Liver (tissue), 9 donors: ENCODE measurements around the gene SPPL2C. TPM values are rescaled to one million over a fixed set of nuclear protein-coding genes. Genes with fewer than 3 reads are reported as not detected.

Experiments
- DNase-seq: peaks from one replicate; pipeline ENCODE4 v3.0.0-alpha.2; 2017; ENCODE audit warnings: low spot score
- H3K27ac ChIP-seq, 2 donors: one replicate each; pipeline ENCODE4 v1.7.0; 2013; ENCODE audit warnings: inconsistent platforms in 2 of 2, low read length in 2 of 2, control low read depth in 1 of 2, low read depth in 1 of 2, mild to moderate bottlenecking in 1 of 2
- H3K27me3 ChIP-seq, 4 donors: one replicate each; pipeline versions ENCODE4 v1.6.1 to v1.7.0; 2013; ENCODE audit warnings: low read length in 3 of 4, inconsistent platforms in 1 of 4, mild to moderate bottlenecking in 1 of 4, moderate library complexity in 1 of 4; ENCODE audit not compliant: control insufficient read depth in 4 of 4, insufficient read depth in 4 of 4
- H3K36me3 ChIP-seq, 4 donors: one replicate each; pipeline versions ENCODE4 v1.6.1 to v1.7.0; 2013; ENCODE audit warnings: low read length in 3 of 4, mild to moderate bottlenecking in 3 of 4, low read depth in 1 of 4, moderate library complexity in 1 of 4; ENCODE audit not compliant: control insufficient read depth in 4 of 4, insufficient read depth in 3 of 4
- H3K4me1 ChIP-seq, 4 donors: one replicate each; pipeline versions ENCODE4 v1.6.1 to v1.7.0; 2013; ENCODE audit warnings: low read length in 3 of 4, mild to moderate bottlenecking in 3 of 4, moderate library complexity in 1 of 4; ENCODE audit not compliant: control insufficient read depth in 4 of 4, insufficient read depth in 4 of 4
- H3K4me3 ChIP-seq, 3 donors: one replicate each; pipeline versions ENCODE4 v1.6.1 to v1.7.0; 2013; ENCODE audit warnings: low read length in 3 of 3, control low read depth in 1 of 3, low read depth in 1 of 3, mild to moderate bottlenecking in 1 of 3
- H3K9ac ChIP-seq, 2 donors: one replicate each; pipeline ENCODE4 v1.7.0; 2013; ENCODE audit warnings: low read length in 2 of 2, mild to moderate bottlenecking in 2 of 2, moderate library complexity in 2 of 2, control low read depth in 1 of 2, low read depth in 1 of 2
- H3K9me3 ChIP-seq, 4 donors: one replicate each; pipeline versions ENCODE4 v1.6.1 to v1.7.0; 2013; ENCODE audit warnings: low read length in 3 of 4; ENCODE audit not compliant: control insufficient read depth in 4 of 4
- ATF3 ChIP-seq: IDR thresholded peaks from 2 replicates; pipeline ENCODE4 v1.6.1; 2016; ENCODE audit warnings: antibody characterized with exemption
- EGR1 ChIP-seq, 2 donors: IDR thresholded peaks; 2 replicates each; pipeline ENCODE4 v1.6.1; 2016 to 2018; ENCODE audit warnings: antibody characterized with exemption in 2 of 2, low read depth in 2 of 2
- FOXA1 ChIP-seq: IDR thresholded peaks from 2 replicates; pipeline ENCODE4 v1.6.1; 2016; ENCODE audit warnings: antibody characterized with exemption
- FOXA2 ChIP-seq: IDR thresholded peaks from 2 replicates; pipeline ENCODE4 v1.6.1; 2016; ENCODE audit warnings: antibody characterized with exemption
- GABPA ChIP-seq, 2 donors: IDR thresholded peaks in 1 of 2; conservative IDR thresholded peaks in 1 of 2; 2 replicates each; pipeline ENCODE4 v1.6.1; 2016; ENCODE audit warnings: antibody characterized with exemption in 2 of 2, mild to moderate bottlenecking in 1 of 2, moderate library complexity in 1 of 2
- HNF4A ChIP-seq, 2 donors: conservative IDR thresholded peaks; 2 replicates each; pipeline ENCODE4 v1.6.1; 2016; ENCODE audit warnings: antibody characterized with exemption in 2 of 2, mild to moderate bottlenecking in 2 of 2
- HNF4G ChIP-seq: IDR thresholded peaks from 2 replicates; pipeline ENCODE4 v1.6.1; 2016; ENCODE audit warnings: antibody characterized with exemption
- JUND ChIP-seq, 2 donors: IDR thresholded peaks; 2 replicates each; pipeline ENCODE4 v1.6.1; 2016; ENCODE audit warnings: antibody characterized with exemption in 2 of 2
- MAX ChIP-seq: IDR thresholded peaks from 2 replicates; pipeline ENCODE4 v1.6.1; 2016; ENCODE audit warnings: antibody characterized with exemption
- NR2F2 ChIP-seq: IDR thresholded peaks from 2 replicates; pipeline ENCODE4 v1.6.1; 2016; ENCODE audit warnings: antibody characterized with exemption
- RAD21 ChIP-seq, 2 donors: IDR thresholded peaks; 2 replicates each; pipeline ENCODE4 v1.6.1; 2016; ENCODE audit warnings: antibody characterized with exemption in 2 of 2, mild to moderate bottlenecking in 2 of 2
- RXRA ChIP-seq, 2 donors: IDR thresholded peaks; 2 replicates each; pipeline ENCODE4 v1.6.1; 2017 to 2018; ENCODE audit warnings: antibody characterized with exemption in 2 of 2, mild to moderate bottlenecking in 1 of 2
- SP1 ChIP-seq: IDR thresholded peaks from 2 replicates; pipeline ENCODE4 v1.6.1; 2018; ENCODE audit warnings: antibody characterized with exemption, mild to moderate bottlenecking
- TAF1 ChIP-seq: conservative IDR thresholded peaks from 2 replicates; pipeline ENCODE4 v1.6.1; 2016; ENCODE audit warnings: antibody characterized with exemption, mild to moderate bottlenecking
- YY1 ChIP-seq: IDR thresholded peaks from 2 replicates; pipeline ENCODE4 v1.6.1; 2016; ENCODE audit warnings: antibody characterized with exemption, mild to moderate bottlenecking
- ZBTB33 ChIP-seq: IDR thresholded peaks from 2 replicates; pipeline ENCODE4 v1.6.1; 2016; ENCODE audit warnings: antibody characterized with exemption
- WGBS: extraction: QIAGEN DNeasy Blood & Tissue Kit; methylation state at CpG from one replicate; pipeline ENCODE4 v1.1.7; 2013; 5-methylcytosine and 5-hydroxymethylcytosine counted together
- polyA plus RNA-seq, 2 donors: library from polyadenylated mRNA; stranded (reverse) in 1 of 2; unstranded in 1 of 2; fragments of 200-250 nt in 1 of 2; fragments of >200 nt in 1 of 2; fragmentation: Nextera tagmentation in 1 of 2; extraction: Ambion mirVana in 1 of 2; gene quantifications; one replicate each; pipeline versions ENCODE4 v1.2.1 to v1.2.3, GENCODE V29; 2013 to 2015
- total RNA-seq, 2 donors: library from RNA; depleted of rRNA; stranded (reverse); fragments of >200 nt; gene quantifications; one replicate each; pipeline ENCODE4 v1.2.3, GENCODE V29; 2014
- TF ChIP-seq, protein P1 (sequence below): fragments of 150-350 bp; IDR thresholded peaks from 2 replicates; pipeline ENCODE4 v1.5.1; 2017; ENCODE audit warnings: improper control_type of control experiment, low read depth, low read length; ENCODE audit not compliant: missing input control
- TF ChIP-seq, protein P2 (sequence below): IDR thresholded peaks from 2 replicates; pipeline ENCODE4 v1.6.1; 2016; ENCODE audit warnings: antibody characterized with exemption, mild to moderate bottlenecking
- donor health status: healthy.
- donor health status: healthy.
- donor health status: healthy.
- donor health status: healthy.
- donor health status: healthy.

SPPL2C gene
- total and polyA plus RNA-seq, 4 donors, result not detected

DNA sequence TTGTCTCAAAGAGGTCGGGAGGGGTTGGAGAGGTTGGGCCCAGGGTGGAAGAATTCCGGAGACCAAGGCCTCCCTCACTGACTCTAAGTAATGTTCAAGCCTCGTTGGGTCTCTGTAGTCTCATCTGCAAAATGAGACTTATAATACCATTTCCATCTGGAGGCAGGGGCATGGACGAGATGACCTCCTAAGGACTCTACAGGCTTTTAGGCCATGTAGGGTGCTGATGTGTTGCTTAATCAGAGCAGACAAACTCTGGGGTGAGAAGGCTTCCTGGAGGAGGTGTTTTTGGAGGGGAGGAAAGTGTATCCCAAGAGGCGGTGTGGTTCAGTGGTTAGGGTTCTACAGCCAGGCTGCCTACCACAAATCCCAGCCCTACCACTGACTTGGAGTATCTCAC is 3.1 kb downstream of the SPPL2C start:
- WGBS, result 82% methylated on average over 5 of the region's 5 CpGs
- Histone ChIP-seq H3K9me3 (no peaks in the 10 kb centered on the region), H3K36me3 (no peaks in the 10 kb centered on the region), H3K27me3 (no peaks in the 10 kb centered on the region), H3K9ac (no peak overlapping the region), H3K4me1 (no peaks in the 10 kb centered on the region), H3K4me3 (no peak overlapping the region), H3K27ac (no peak overlapping the region)
- no peak for DNase-seq
- TF ChIP-seq ZBTB33 (no peak), FOXA2 (no peak), HNF4A (conservative IDR thresholded peaks at IDR 0.05) (no peak), ATF3 (no peak), YY1 (no peak), HNF4G (no peak), MAX (no peak), EGR1 (IDR thresholded peaks at IDR 0.05; ENCODE audit: low read depth in 2 of 2) (no peak), RXRA (IDR thresholded peaks at IDR 0.05) (no peak), FOXA1 (no peak), GABPA (IDR thresholded peaks at IDR 0.05 in 1 of 2, conservative IDR thresholded peaks at IDR 0.05 in 1 of 2) (no peak), RAD21 (IDR thresholded peaks at IDR 0.05) (no peak), SP1 (no peak), NR2F2 (no peak), TAF1 (no peak)
- TF ChIP-seq, protein P1, sequence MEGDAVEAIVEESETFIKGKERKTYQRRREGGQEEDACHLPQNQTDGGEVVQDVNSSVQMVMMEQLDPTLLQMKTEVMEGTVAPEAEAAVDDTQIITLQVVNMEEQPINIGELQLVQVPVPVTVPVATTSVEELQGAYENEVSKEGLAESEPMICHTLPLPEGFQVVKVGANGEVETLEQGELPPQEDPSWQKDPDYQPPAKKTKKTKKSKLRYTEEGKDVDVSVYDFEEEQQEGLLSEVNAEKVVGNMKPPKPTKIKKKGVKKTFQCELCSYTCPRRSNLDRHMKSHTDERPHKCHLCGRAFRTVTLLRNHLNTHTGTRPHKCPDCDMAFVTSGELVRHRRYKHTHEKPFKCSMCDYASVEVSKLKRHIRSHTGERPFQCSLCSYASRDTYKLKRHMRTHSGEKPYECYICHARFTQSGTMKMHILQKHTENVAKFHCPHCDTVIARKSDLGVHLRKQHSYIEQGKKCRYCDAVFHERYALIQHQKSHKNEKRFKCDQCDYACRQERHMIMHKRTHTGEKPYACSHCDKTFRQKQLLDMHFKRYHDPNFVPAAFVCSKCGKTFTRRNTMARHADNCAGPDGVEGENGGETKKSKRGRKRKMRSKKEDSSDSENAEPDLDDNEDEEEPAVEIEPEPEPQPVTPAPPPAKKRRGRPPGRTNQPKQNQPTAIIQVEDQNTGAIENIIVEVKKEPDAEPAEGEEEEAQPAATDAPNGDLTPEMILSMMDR, result no peak
- TF ChIP-seq, protein P2, sequence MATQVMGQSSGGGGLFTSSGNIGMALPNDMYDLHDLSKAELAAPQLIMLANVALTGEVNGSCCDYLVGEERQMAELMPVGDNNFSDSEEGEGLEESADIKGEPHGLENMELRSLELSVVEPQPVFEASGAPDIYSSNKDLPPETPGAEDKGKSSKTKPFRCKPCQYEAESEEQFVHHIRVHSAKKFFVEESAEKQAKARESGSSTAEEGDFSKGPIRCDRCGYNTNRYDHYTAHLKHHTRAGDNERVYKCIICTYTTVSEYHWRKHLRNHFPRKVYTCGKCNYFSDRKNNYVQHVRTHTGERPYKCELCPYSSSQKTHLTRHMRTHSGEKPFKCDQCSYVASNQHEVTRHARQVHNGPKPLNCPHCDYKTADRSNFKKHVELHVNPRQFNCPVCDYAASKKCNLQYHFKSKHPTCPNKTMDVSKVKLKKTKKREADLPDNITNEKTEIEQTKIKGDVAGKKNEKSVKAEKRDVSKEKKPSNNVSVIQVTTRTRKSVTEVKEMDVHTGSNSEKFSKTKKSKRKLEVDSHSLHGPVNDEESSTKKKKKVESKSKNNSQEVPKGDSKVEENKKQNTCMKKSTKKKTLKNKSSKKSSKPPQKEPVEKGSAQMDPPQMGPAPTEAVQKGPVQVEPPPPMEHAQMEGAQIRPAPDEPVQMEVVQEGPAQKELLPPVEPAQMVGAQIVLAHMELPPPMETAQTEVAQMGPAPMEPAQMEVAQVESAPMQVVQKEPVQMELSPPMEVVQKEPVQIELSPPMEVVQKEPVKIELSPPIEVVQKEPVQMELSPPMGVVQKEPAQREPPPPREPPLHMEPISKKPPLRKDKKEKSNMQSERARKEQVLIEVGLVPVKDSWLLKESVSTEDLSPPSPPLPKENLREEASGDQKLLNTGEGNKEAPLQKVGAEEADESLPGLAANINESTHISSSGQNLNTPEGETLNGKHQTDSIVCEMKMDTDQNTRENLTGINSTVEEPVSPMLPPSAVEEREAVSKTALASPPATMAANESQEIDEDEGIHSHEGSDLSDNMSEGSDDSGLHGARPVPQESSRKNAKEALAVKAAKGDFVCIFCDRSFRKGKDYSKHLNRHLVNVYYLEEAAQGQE, result no peak

- Histone ChIP-seq H3K9me3 (no peaks in the 10 kb centered on the region), H3K9ac (no peak overlapping the region), H3K4me1 (no peaks in the 10 kb centered on the region), H3K36me3 (no peaks in the 10 kb centered on the region), H3K27me3 (no peaks in the 10 kb centered on the region), H3K4me3 (no peak overlapping the region), H3K27ac (no peak overlapping the region)
- DNase-seq, result no peak
- WGBS, result 93% methylated on average over 9 of the region's 9 CpGs
- TF ChIP-seq HNF4A (conservative IDR thresholded peaks at IDR 0.05) (no peak), JUND (IDR thresholded peaks at IDR 0.05) (no peak), FOXA1 (no peak), NR2F2 (no peak), RXRA (IDR thresholded peaks at IDR 0.05) (no peak), FOXA2 (no peak), HNF4G (no peak), ATF3 (no peak), YY1 (no peak), MAX (no peak), ZBTB33 (no peak)
These were observed 3.7 kb downstream of the SPPL2C start for GRCh38 chr17:45848405-45848804.
